ENCODE results near the gene ARHGAP42.

ARHGAP42 gene

GRCh38 chr11:100687054-100687629 is at the start of gene ARHGAP42:
Gene ARHGAP42, plus strand, starts transcription at chr11:100687288. Its CDS starts 391 bp downstream, at chr11:100687679.
- Histone ChIP-seq H4K20me1 (ENCODE audit: control insufficient read depth, insufficient read depth, low read depth, low read length) (no peaks in the 10 kb centered on the region), H3K27ac (ENCODE audit: low read depth, low read length) (peak within 1 kb of the TSS; percentile 69), H3K4me1 (ENCODE audit: control insufficient read depth, low read length) (peaks cover 52% of the 10 kb centered on the region), H3K4me3 (ENCODE audit: low read length) (peak within 1 kb of the TSS; percentile 96), H3K9me2 (replicated peaks; ENCODE audit: control insufficient read depth, low read length) (no peaks in the 10 kb centered on the region), H3K9me3 (ENCODE audit: control insufficient read depth, insufficient read depth, low read length) (no peaks in the 10 kb centered on the region), H3K36me3 (ENCODE audit: control insufficient read depth, low read length) (no peaks in the 10 kb centered on the region), H3F3A (ENCODE audit: control insufficient read depth, insufficient read depth) (peaks cover 8% of the 10 kb centered on the region), H3K27me3 (ENCODE audit: control insufficient read depth, low read length) (no peaks in the 10 kb centered on the region), H3K79me2 (ENCODE audit: control insufficient read depth, low read length) (peaks cover 12% of the 10 kb centered on the region; the same call in 1 of the 2 replicates), H3K4me2 (ENCODE audit: low read length) (peak within 1 kb of the TSS; percentile 83)
- TF ChIP-seq CTCF (IDR thresholded peaks at IDR 0.05; ENCODE audit: low read depth, low read length, poor library complexity, severe bottlenecking) (no peak), EZH2phosphoT487 (IDR thresholded peaks at IDR 0.05; ENCODE audit: borderline replicate concordance, low read length) (no peak)

- H3K79me2 ChIP-seq (ENCODE audit: control insufficient read depth, low read length): no peaks in the 10 kb centered on the region
- no peaks in the 10 kb centered on the region for H4K20me1 ChIP-seq (ENCODE audit: control insufficient read depth, insufficient read depth, low read depth, low read length)
- H3F3A ChIP-seq (ENCODE audit: control insufficient read depth, insufficient read depth): no peaks in the 10 kb centered on the region
- no peaks in the 10 kb centered on the region for H3K9me3 ChIP-seq (ENCODE audit: control insufficient read depth, insufficient read depth, low read length)
- H3K9me2 ChIP-seq (replicated peaks; ENCODE audit: control insufficient read depth, low read length): no peaks in the 10 kb centered on the region
- no peak overlapping the region for H3K27ac ChIP-seq (ENCODE audit: low read depth, low read length)
- TF ChIP-seq CTCF (IDR thresholded peaks at IDR 0.05; ENCODE audit: low read depth, low read length, poor library complexity, severe bottlenecking): no peak
- no peak for TF ChIP-seq EZH2phosphoT487 (IDR thresholded peaks at IDR 0.05; ENCODE audit: borderline replicate concordance, low read length)
- H3K4me3 ChIP-seq (ENCODE audit: low read length): no peak overlapping the region
- no peak overlapping the region for H3K4me2 ChIP-seq (ENCODE audit: low read length)
- H3K4me1 ChIP-seq (ENCODE audit: control insufficient read depth, low read length): no peaks in the 10 kb centered on the region
- no peaks in the 10 kb centered on the region for H3K36me3 ChIP-seq (ENCODE audit: control insufficient read depth, low read length)
- H3K27me3 ChIP-seq (ENCODE audit: control insufficient read depth, low read length): no peaks in the 10 kb centered on the region
Observed at GRCh38 chr11:100637706-100638105, 49.4 kb upstream of the ARHGAP42 start.

GRCh38 chr11:100638648-100639047 is 48.4 kb upstream of the ARHGAP42 start:
- Histone ChIP-seq H3K4me2 (ENCODE audit: low read length) (no peak overlapping the region), H3K9me2 (replicated peaks; ENCODE audit: control insufficient read depth, low read length) (no peaks in the 10 kb centered on the region), H3K27me3 (ENCODE audit: control insufficient read depth, low read length) (no peaks in the 10 kb centered on the region), H3K4me1 (ENCODE audit: control insufficient read depth, low read length) (no peaks in the 10 kb centered on the region), H3K27ac (ENCODE audit: low read depth, low read length) (no peak overlapping the region), H3K9me3 (ENCODE audit: control insufficient read depth, insufficient read depth, low read length) (no peaks in the 10 kb centered on the region), H3K36me3 (ENCODE audit: control insufficient read depth, low read length) (no peaks in the 10 kb centered on the region), H3F3A (ENCODE audit: control insufficient read depth, insufficient read depth) (no peaks in the 10 kb centered on the region), H4K20me1 (ENCODE audit: control insufficient read depth, insufficient read depth, low read depth, low read length) (no peaks in the 10 kb centered on the region), H3K79me2 (ENCODE audit: control insufficient read depth, low read length) (no peaks in the 10 kb centered on the region), H3K4me3 (ENCODE audit: low read length) (no peak overlapping the region)
- TF ChIP-seq CTCF (IDR thresholded peaks at IDR 0.05; ENCODE audit: low read depth, low read length, poor library complexity, severe bottlenecking) (no peak), EZH2phosphoT487 (IDR thresholded peaks at IDR 0.05; ENCODE audit: borderline replicate concordance, low read length) (no peak)
